ENCODE data around the gene CFLAR.
"Not testable (repeated sequence)": the region's sequence is repeated elsewhere in the genome, so short reads cannot be mapped to it uniquely, and the experiment has no call there.

Gene CFLAR

GRCh38 chr2:201149064-201149820 lies 33.3 kb downstream of the CFLAR start:
- peak; percentile 59 to 87 (median 85) for DNase-seq

DNA sequence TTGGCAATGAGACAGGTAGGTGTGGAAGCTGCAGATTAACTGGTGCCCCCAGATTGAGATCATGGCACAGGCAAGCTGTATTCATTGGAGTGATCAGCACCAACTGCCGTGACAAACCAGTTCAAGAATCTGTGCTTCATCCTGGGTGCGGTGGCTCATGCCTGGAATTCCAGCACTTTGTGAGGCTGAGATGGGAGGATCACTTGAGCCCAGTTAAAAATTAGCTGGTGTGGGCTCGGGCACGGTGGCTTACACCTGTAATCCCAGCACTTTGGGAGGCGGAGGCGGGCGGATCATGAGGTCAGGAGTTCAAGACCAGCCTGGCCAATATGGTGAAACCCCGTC lies 33.8 kb downstream of the CFLAR start:
- DNase-seq, result not testable (repeated sequence)

GRCh38 chr2:201150454-201151020 lies 34.6 kb downstream of the CFLAR start:
- DNase-seq, result no peak

DNA sequence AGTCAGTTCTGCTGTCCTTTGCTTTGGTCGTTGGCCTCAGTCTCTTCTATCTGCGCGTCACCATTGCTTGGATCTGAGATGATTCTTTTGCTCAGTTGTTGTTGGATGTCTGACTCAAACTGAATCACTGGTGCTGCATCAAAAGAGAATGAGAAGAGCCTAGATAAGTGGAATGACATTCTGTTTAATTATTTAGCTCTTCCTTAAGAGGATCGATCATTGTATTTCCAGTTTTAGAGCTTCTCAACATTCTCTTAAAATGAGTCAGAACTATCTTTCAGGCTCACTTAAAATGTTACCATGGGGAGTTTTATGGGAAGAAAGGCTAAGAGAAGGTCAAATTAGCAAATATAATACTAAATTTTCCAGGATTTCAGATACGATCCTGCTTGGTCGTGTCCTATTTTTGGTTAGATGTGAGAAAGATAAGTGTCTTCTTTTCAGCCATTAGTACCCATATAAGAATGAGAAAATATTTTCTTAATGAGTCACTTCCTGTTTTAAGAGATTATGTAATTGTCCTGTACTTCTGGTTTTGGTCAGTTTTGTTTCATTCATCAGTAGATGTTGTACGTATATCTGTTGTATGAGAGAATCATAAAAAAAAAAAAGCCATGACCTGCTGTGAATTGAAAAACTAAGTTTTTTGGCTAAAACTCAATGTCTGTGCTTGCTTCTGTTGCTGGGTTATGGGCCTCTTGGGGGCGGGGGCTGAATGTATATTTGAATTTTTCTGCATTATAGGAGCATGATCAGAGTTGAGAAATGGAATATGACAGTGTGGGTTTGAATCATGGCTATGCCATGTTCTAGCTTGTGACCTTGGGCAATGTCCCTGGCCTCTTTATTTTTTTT lies 35.4 kb downstream of the CFLAR start:
- peak in 2 of 3 donors; percentile 88 to 92 for DNase-seq

DNA sequence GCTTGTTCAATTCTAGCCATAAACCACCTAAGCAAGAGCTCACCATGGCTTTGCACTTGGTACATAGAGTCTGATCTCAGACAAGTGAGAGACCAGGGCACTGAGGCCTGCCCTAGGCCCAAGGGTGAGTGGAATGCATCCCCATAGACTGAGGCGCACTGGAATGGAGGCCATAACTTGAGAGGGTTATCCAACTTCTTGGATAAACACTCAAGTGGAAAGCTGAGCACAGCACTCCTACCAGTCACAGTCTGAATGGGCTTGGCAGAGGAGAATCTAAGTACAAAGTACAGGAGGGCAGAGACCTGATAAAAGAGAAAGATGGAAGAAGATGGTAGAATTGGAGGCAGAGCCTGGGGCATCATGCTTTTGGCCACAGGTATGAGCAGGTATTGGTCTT lies 36.6 kb downstream of the CFLAR start:
- DNase-seq, result no peak

GRCh38 chr2:201152999-201153815 lies 37.2 kb downstream of the CFLAR start:
- no peak for DNase-seq

DNA sequence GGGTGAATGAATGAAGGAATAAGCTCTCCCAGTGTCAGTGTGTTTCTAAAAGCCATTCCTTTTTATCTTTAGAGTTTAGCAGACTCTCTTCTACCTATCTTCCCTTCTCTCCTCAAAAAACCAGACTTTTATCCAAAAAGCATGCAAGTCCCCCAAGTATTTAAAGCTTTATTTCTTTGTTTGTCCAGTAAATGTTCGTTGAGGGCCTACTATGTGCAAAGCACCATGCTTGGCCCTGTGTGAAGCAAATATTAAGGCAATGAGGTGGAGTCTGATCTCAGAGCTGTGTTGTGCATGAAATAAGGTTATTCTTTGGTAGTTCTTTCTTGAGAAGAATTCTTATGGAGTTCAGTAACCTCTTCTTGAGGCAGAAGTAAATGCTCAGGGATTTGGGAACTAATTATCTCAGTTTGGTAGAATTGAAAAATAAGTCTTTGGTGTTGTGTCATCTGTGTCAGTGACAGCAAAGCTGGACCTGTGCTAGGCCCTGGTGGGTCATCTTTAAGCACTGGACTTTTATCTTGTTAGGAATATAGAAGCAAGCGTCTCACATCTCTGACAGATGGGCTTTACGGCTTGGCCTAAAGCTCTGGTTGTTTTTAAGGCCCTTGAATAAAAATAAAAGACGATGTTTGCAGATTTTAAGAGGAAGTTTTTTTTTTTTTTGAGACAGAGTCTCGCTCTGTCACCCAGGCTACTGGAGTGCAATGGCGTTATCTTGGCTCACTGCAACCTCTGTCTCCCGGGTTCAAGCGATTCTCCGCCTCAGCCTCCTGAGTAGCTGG lies 38.8 kb downstream of the CFLAR start:
- no peak for DNase-seq

- DNase-seq, result no peak
Observed at GRCh38 chr2:201156036-201156435, 40.1 kb downstream of the CFLAR start.

DNA sequence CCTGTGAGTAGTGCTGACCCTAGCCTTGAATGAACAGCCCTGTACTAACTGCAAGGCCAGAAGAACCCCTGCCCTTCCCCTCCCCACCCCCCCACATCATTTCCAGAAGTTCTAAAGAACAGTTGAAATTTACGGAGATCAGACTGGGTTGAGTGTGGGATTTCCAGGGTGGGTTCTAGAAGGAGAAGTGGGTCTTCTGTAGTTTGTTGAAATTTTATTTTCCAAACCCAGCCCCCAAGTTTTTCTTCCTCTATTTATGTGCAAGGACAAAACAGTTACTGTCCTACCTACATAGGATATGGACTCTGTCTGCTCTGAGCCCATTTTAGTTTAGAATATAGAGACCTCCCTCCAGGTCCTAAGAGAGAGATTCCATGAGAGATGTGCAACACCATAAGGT lies 40.7 kb downstream of the CFLAR start:
- DNase-seq, result no peak

DNA sequence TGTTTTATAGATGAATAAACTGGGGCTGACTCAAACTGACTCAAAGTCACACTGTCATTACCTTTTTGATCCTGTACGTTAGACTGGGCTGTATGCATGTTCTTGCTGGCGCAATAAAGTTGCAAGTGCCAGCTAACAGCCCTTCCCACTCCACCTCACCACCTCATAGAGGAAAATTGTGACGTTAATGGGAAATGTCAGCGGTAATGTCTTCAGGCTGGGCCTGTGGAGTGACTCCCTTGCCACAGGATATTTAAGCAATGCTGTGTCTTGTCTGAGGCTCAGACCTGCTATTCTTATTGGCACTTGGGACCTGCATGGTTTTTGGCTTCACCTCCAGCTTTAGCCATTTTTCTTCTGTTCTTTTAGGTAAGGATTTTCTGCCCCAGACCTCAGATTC lies 41.7 kb downstream of the CFLAR start:
- DNase-seq, result peak; percentile 61 to 80 (median 74)

DNA sequence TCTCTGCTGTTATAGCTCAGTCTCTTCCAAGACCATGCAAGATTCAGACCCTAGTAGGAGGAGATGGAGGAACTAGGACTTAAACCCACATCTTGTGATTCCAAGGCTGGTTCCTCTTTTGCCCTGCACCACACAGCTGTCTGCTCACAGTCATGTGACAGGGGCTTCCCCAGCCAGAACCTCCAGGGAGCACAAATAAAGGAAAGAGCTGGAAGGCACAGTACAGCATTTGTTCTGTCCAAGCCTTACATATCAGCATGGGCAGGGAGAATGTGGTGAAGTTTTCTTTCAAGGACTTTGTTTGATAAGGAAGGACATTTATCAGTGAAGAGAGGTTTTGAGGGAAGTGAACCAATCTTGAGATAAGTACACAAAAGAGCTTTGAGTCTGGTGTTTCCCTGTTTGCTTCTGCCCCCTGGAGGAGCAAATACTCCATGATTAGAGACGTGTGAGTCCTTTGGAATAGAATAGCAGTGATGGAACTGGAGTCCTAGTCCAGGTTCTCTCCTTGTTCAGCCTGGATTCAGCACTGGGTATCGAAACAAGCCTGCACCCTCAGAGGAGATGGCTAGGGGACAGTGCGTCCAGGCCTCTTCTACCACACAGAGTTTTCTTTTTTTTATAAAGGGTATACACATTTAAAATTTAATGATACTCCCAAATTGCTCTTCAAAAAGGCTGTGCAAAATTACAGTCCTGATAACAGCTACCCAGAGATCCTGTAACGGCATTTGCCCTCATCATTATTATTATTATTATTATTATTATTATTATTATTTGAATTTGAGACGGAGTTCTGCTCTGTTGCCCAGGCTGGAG lies 42.4 kb downstream of the CFLAR start:
- peak; percentile 92 to 95 (median 95) for DNase-seq

DNA sequence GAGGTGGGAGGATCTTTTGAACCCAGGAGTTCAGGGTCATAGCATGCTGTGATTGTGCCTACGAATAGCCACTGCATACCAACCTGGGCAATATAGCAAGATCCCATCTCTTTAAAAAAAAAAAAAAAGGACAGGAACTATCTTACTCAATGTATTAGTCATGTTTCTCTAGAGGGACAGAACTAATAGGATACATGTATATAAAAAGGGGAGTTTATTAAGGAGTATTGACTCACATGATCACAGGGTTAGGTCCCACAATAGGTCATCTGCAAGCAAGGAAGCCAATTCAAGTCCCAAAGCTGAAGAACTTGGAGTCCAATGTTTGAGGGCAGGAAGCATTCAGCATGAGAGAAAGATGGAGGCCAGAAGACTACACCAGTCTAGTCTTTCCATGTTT lies 48.2 kb downstream of the CFLAR start:
- peak in 2 of 3 donors; percentile 70 to 77 for DNase-seq

DNA sequence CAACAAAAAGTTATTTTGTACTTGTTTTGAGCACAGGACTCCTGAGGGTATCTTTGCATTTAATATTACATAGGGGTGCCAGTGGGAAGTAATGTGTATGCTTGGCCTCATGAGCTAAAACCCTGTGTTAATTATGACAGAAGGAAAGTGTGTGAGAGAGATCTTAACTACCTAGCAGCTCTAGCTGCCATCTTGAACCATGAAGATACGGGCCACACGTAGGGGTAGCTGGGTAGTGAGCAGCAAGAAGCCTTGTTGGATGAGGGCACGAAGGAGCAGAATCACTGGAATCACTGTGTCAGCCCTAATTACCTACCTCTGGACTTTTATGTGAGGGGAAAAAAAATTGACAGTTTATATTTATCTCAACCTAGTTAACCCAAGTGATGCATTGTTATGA lies 51.6 kb downstream of the CFLAR start:
- DNase-seq, result no peak

- not testable (repeated sequence) for DNase-seq
Observed at GRCh38 chr2:201168496-201168895, 52.5 kb downstream of the CFLAR start.

GRCh38 chr2:201171259-201171814 lies 55.4 kb downstream of the CFLAR start:
- peak in 1 of 3 donors; percentile 18 for DNase-seq

DNA sequence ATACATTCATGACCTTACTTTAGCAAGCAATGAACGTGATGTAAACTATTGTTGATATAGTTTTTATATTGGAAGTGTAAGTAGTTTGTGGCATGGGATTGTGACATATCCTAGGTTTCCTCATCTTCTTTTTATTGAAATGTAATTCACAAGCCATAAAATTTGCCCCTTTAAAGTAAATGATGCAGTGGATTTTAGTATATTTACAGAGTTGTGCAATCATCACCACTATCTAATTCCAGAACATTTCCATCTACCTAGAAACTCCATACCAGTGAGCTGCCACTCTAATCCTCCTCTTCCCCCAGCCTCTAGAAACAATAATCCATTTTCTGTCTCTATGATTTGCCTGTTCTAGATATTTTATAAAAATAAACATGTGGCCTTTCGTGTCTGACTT lies 56.3 kb downstream of the CFLAR start:
- peak in 2 of 3 donors; percentile 32 to 44 for DNase-seq

- no peak for DNase-seq
Observed at GRCh38 chr2:201174687-201175086, 58.7 kb downstream of the CFLAR start.

DNA sequence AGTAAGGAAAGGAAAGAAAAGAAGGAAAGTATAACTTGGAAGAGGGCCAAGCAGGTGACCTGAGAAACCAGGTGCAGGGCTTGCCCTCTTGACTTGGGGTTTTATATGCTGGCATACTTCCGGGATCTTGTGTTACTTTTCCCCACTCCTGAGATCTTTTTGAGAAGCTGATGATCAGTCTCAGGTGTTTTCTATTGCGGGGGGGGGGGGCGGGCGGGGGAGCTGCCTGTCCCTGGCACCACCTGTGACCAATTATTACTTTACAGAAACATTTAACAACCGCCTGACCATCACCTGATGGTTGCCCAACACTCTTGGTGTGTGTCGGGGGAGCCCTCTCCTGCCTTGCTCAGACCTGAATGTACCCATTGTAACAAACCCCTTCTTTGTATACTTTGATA lies 60.1 kb downstream of the CFLAR start:
- DNase-seq, result peak in 1 of 3 donors; percentile 18

DNA sequence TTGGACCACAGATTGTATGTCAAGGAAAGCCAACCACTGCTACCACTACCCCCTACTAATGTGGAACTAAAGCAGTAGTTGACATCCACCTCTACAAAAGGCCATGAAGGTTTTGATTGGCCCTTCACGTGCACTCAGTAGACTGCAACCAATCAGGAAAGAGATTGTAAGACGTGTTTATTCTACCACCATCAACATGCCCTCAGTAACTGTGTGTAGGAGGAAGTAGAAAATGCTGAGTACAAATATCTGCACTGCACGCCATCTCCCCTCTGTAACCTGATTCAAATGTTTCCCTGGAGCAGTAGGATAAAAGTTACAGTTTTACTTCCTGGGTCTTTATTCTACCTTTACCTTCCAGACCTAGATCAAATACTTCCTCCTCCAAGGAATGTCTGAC lies 64.0 kb downstream of the CFLAR start:
- DNase-seq, result peak; percentile 43 to 66 (median 61)

DNA sequence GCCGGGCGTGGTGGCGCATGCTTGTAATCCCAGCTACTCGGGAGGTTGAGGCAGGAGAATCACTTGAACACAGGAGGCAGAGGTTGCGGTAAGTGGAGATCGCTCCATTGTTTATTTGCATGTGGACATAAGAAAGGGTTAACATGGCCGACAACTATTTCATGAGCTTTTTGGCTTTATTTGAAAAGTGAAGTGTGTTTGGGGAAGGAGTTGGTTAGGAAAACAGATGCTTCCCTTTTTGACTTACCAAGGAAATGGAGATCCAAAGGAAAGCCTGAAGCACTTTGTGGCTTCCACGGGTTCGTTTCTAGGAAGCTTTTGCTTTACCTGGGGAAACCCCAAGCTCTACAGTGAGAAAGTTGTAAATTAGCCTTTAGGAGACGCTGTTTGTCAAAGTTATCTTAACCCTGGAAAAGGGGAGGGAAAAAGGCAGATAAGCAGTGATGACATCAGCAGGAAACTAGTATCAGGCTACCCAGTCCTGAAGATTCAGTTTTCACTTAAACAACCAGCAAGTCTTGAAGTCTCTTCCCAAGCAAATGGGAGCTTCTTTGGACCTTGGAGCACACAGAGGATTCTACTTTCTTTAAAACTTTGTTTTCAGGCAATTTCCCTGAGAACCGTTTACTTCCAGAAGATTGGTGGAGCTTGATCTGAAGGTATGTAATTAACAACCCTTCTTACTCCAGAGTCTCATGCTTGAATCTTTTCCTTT lies 66.8 kb downstream of the CFLAR start, which contains the start of gene CASP10:
CASP10 (plus strand) TSS at position 492 of the 715 bp plus-strand sequence. CDS start 2,637 bp downstream, outside the sequence.
- peak; percentile 83 to 92 (median 88) for DNase-seq

All from suppressor macrophage treated with lipopolysaccharide for 1 hour (primary cell).